ENCODE data around the gene ACADL. TPM values are rescaled to one million over a fixed set of nuclear protein-coding genes. Genes with fewer than 3 reads are reported as not detected.

The ACADL gene
- total RNA-seq, 2 experiments from 2014 or later, result not detected

DNA sequence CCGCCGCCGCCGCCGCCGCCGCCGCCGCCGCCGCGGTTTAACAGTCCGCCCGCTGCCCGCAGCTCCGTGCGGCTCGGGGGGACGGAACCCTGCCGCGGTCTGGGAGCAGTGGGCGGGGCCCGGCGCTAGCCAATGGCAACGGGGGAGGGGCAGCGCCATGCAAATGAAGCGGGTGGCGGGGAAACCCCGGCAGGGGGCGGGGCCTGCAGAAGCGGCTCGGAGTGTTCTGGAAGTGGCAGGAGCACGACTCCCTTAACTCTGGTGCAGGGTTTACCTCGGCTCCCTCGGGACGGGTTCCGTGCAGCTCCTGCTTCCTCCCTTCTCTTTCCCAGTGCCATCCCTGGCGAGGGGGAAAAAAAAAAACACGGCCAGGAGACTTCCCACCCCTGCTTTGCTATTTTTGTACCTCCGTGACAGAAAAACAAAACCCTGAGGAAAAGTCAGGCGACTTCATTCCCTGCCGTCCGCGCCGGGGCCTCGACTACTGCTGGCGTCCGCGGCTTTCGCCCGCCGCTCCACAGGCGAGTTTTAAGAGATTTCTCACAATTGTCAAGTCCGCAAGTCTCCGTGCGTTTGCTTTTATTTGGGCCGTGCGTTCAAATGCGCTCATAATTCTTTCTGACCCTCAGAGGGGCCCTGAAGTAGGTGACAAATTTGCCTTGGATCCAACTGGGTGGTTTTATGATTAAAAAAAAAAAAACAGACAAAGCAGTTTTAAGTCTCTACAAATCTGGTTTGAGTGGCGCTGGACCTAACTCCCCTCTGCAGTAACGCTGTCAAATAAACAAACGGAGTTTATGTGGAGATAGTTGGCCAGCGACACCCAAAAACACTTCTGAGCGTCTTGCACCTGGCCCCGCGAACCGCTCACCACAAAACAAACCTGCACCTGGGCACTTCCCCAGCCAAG, 53.7 kb downstream of the ACADL start, which contains the start of gene KANSL1L:
TSS of gene KANSL1L (minus strand) at position 101 of the 910 bp plus-strand sequence. CDS start 16,827 bp downstream, outside the sequence.
- H3K27ac Mint-ChIP-seq, result peak within 1 kb of the TSS; percentile 94
- H3K9me3 Mint-ChIP-seq, result no peaks in the 10 kb centered on the region
- DNase-seq (peak; percentile 98), ATAC-seq (ENCODE audit: low read depth) (peak; percentile 70)
- H3K4me1 Mint-ChIP-seq, result peaks cover 20% of the 10 kb centered on the region
- no peaks in the 10 kb centered on the region for H3K36me3 Mint-ChIP-seq
- POLR2A ChIA-PET, result interaction anchor here (0.6 to 1.3 kb wide), 3 partner anchors 10 to 170 kb away, joined by 3 to 6 read pairs (median 5); no protein-coding TSS in a partner anchor
- H3K27me3 Mint-ChIP-seq, result peaks cover 19% of the 10 kb centered on the region
- peak within 1 kb of the TSS; percentile 94 for H3K4me3 Mint-ChIP-seq

- peak overlapping the region; percentile 94 for H3K27ac Mint-ChIP-seq
- no peaks in the 10 kb centered on the region for H3K9me3 Mint-ChIP-seq
- peak; percentile 97 for DNase-seq
- no peaks in the 10 kb centered on the region for H3K36me3 Mint-ChIP-seq
- H3K27me3 Mint-ChIP-seq, result peaks cover 19% of the 10 kb centered on the region
- POLR2A ChIA-PET, result interaction anchor here (1.3 kb wide), 1 partner anchor 169 kb away, joined by 6 read pairs; no protein-coding TSS in a partner anchor
- peaks cover 20% of the 10 kb centered on the region for H3K4me1 Mint-ChIP-seq
- peak overlapping the region; percentile 94 for H3K4me3 Mint-ChIP-seq
- ATAC-seq (ENCODE audit: low read depth), result peak; percentile 83
Measured at GRCh38 chr2:210170446-210171303, 54.6 kb downstream of the ACADL start.

GRCh38 chr2:210170196-210170445, 55.1 kb downstream of the ACADL start:
- no peak for DNase-seq
- Mint-ChIP-seq H3K9me3 (no peaks in the 10 kb centered on the region), H3K4me3 (peak overlapping the region; percentile 94), H3K36me3 (no peaks in the 10 kb centered on the region), H3K4me1 (peaks cover 20% of the 10 kb centered on the region), H3K27ac (peak overlapping the region; percentile 94), H3K27me3 (peaks cover 19% of the 10 kb centered on the region)
- POLR2A ChIA-PET, result interaction anchor here (1.3 kb wide), 1 partner anchor 168 kb away, joined by 6 read pairs; no protein-coding TSS in a partner anchor
- ATAC-seq (ENCODE audit: low read depth), result no peak

DNA sequence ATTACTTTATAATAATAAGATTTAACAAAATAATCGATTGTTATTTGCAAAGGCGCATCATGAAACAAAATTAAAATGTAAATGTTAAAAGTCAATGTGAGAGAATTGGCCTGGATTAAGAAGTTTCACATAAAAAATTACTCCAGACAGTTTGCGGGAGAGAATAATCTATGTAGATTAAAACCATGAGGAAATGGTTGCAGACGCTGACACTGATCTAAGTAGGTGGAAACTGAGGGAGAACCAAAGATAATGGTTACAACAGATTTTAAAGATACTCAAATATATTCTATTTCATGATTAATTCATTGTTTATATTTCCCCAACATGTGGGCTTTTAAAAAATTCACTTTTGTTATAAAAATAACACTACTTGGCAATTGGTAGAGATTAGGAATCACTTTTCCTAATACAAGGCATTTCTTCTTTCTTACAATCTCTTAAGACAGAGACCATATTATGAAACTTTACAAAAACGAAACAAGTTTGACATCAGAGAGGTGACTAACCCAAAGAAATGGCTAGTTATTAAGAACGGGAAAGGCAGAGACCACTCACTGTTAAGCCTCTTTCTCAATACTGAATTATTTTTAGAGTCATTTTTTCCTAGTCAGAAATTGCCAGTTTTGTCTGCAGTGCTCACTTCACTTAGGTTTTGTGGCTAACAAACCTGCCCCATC, 55.6 kb downstream of the ACADL start:
- POLR2A ChIA-PET, result no interaction called here
- H3K27me3 Mint-ChIP-seq, result peaks cover 19% of the 10 kb centered on the region
- ATAC-seq (ENCODE audit: low read depth), result no peak
- H3K9me3 Mint-ChIP-seq, result no peaks in the 10 kb centered on the region
- H3K27ac Mint-ChIP-seq, result peak overlapping the region; percentile 94
- peaks cover 20% of the 10 kb centered on the region for H3K4me1 Mint-ChIP-seq
- H3K36me3 Mint-ChIP-seq, result no peaks in the 10 kb centered on the region
- peak overlapping the region; percentile 94 for H3K4me3 Mint-ChIP-seq
- DNase-seq, result no peak

DNA sequence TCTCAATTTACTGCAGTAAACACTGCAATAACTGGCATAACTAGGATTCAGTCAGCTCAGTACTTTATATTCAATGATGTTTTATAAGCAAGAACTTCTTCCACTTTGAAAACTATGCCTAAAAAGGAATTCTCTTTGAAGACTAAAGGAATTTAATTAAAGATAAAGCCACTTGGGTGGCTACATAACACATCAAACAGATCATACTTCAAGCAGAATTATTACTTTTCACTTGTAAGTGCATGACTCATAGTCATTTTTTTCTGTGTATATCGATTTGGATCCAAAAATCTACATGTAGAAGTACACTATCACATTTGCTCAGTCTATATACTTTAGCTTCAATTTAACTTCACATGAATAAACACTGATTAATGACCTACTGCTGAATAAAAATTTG, 58.0 kb downstream of the ACADL start:
- DNase-seq (no peak), ATAC-seq (ENCODE audit: low read depth) (no peak)
- peaks cover 6% of the 10 kb centered on the region for H3K36me3 Mint-ChIP-seq
- peaks cover 8% of the 10 kb centered on the region for H3K27me3 Mint-ChIP-seq
- H3K9me3 Mint-ChIP-seq, result peaks cover 3% of the 10 kb centered on the region
- H3K27ac Mint-ChIP-seq, result no peak overlapping the region
- peaks cover 27% of the 10 kb centered on the region for H3K4me1 Mint-ChIP-seq
- H3K4me3 Mint-ChIP-seq, result no peak overlapping the region
- POLR2A ChIA-PET, result no interaction called here

DNA sequence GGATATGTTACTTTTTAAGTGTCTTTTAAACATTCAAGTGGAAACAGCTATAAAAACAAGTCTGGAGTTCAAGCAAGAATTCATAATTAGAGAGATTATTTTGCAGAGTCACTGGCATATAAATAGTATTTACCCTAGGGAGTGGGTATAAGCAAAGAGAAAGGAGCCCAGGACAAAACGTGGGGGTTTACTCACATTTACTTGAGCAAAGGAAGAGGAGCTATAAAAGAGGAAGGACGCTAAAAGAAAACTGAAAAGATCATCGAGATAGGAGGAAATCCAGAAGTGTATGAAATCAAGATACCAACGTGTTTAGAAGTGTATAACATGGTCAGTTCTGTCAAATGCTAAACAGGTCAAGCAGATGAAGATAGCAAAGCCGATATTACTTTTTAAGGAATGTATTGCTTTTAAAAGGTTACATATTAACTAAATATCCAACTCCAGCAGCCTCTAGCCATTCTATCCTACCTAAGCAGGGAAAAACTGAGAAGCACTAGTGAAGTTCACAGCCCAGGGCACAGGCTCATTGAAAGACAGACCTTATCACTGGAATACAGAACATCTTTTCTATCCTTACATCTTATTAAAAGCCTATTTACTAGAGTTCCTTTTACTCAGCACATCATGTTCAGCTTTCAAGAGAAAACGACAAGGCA, 62.7 kb downstream of the ACADL start:
- Mint-ChIP-seq H3K4me1 (peaks cover 7% of the 10 kb centered on the region), H3K27me3 (no peaks in the 10 kb centered on the region)

GRCh38 chr2:210159059-210159458, 66.2 kb downstream of the ACADL start:
- Mint-ChIP-seq H3K4me1 (peaks cover 7% of the 10 kb centered on the region), H3K9me3 (peaks cover 4% of the 10 kb centered on the region), H3K27ac (no peak overlapping the region), H3K27me3 (no peaks in the 10 kb centered on the region), H3K36me3 (peaks cover 11% of the 10 kb centered on the region), H3K4me3 (no peak overlapping the region)
- no peak for ATAC-seq (ENCODE audit: low read depth)
- no peak for DNase-seq
- POLR2A ChIA-PET, result interaction anchor here (0.7 kb wide), 1 partner anchor 1890 kb away, joined by 3 read pairs; no protein-coding TSS in a partner anchor

More for the DNA sequence above, 62.7 kb downstream of the ACADL start:
- Mint-ChIP-seq H3K36me3 (peaks cover 9% of the 10 kb centered on the region), H3K27ac (no peak overlapping the region), H3K9me3 (peaks cover 3% of the 10 kb centered on the region), H3K4me3 (no peak overlapping the region)
- no peak for DNase-seq
- POLR2A ChIA-PET, result interaction anchor here (0.7 kb wide), 1 partner anchor 25 kb away, joined by 3 read pairs; no protein-coding TSS in a partner anchor
- ATAC-seq (ENCODE audit: low read depth), result no peak

- H3K27ac Mint-ChIP-seq, result no peak overlapping the region
- H3K9me3 Mint-ChIP-seq, result peaks cover 2% of the 10 kb centered on the region
- ATAC-seq (ENCODE audit: low read depth), result no peak
- POLR2A ChIA-PET, result interaction anchor here (0.6 to 0.7 kb wide), 2 partner anchors 1838 to 1889 kb away, joined by 3 read pairs; no protein-coding TSS in a partner anchor
- H3K4me1 Mint-ChIP-seq, result peaks cover 5% of the 10 kb centered on the region
- no peak overlapping the region for H3K4me3 Mint-ChIP-seq
- no peak for DNase-seq
- H3K36me3 Mint-ChIP-seq, result peaks cover 9% of the 10 kb centered on the region
- no peaks in the 10 kb centered on the region for H3K27me3 Mint-ChIP-seq
Measured at GRCh38 chr2:210158236-210158635, 67.0 kb downstream of the ACADL start.

DNA sequence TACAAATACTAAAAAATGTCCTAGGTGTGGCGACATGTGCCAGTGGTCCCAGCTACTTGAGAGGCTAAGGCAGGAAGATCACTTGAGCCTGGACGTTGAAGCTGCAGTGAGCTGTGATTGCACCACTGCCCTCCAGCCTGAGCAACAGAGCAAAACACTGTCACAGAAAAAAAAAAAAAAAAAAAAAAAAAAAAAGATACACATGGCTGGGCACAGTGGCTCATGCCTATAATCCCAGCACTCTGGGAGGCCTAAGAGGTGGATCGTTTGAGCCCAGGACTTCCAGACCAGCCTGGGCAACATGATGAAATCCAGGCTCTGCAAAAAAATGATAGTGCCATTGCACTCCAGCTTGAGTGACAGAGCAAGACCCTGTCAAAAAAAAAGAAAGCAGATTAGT, 67.7 kb downstream of the ACADL start:
- Mint-ChIP-seq H3K9me3 (peaks cover 1% of the 10 kb centered on the region), H3K36me3 (peaks cover 5% of the 10 kb centered on the region), H3K27me3 (no peaks in the 10 kb centered on the region), H3K4me3 (no peak overlapping the region), H3K4me1 (peaks cover under 1% of the 10 kb centered on the region), H3K27ac (no peak overlapping the region)
- POLR2A ChIA-PET, result no interaction called here
- no peak for DNase-seq
- no peak for ATAC-seq (ENCODE audit: low read depth)

- H3K4me3 Mint-ChIP-seq, result no peak overlapping the region
- ATAC-seq (ENCODE audit: low read depth), result no peak
- H3K36me3 Mint-ChIP-seq, result peaks cover 16% of the 10 kb centered on the region
- peaks cover 1% of the 10 kb centered on the region for H3K9me3 Mint-ChIP-seq
- H3K27me3 Mint-ChIP-seq, result no peaks in the 10 kb centered on the region
- DNase-seq, result no peak
- H3K4me1 Mint-ChIP-seq, result peaks cover 1% of the 10 kb centered on the region
- H3K27ac Mint-ChIP-seq, result no peak overlapping the region
- POLR2A ChIA-PET, result no interaction called here
Measured at GRCh38 chr2:210147614-210148013, 77.6 kb downstream of the ACADL start.

All from activated naive CD8-positive, alpha-beta T cell treated with anti-CD3 and anti-CD28 coated beads, Interleukin-2, amount 10 ng/mL, durations not matched to agents 7 days and 5 days (primary cell).